ENCODE measurements around the gene FBXO47.
A peak's percentile ranks its signal among the peaks of the same experiment; 100 is the strongest.
"Not testable (repeated sequence)": the region's sequence is repeated elsewhere in the genome, so short reads cannot be mapped to it uniquely, and the experiment has no call there.

The FBXO47 gene

DNA sequence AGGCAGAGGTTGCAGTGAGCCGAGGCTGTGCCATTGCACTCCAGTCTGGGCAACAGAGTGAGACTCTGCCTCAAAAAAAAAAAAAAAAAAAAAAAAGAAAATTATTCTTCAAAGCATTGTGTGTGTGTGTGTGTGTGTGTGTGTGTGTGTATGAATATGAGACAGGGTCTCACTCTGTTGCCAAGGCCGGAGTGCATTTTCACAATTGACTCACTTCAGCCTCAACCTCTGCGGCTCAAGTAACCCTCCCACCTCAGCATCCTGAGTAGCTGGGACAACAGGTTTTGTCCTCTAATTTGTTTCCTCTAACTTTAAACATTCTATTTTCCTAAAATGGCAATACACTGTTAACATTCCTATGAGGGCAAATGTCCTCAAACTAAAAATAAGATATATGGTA, 7.7 kb downstream of the FBXO47 start:
- FAIRE-seq = no peak

GRCh38 chr17:38958756-38959155, 8.4 kb downstream of the FBXO47 start:
- DNase-seq (ENCODE audit: insufficient read length, low spot score) (no peak), FAIRE-seq (peak; percentile 27)
- TF ChIP-seq POLR2A (IDR thresholded peaks at IDR 0.05; ENCODE audit: low read depth, low read length) = no peak

More for the DNA sequence above, 7.7 kb downstream of the FBXO47 start:
- no peak for DNase-seq (ENCODE audit: insufficient read length, low spot score)
- TF ChIP-seq POLR2A (IDR thresholded peaks at IDR 0.05; ENCODE audit: low read depth, low read length) = no peak

- DNase-seq (ENCODE audit: insufficient read length, low spot score) (no peak), FAIRE-seq (no peak)
- TF ChIP-seq POLR2A (IDR thresholded peaks at IDR 0.05; ENCODE audit: low read depth, low read length) = no peak
Observed at GRCh38 chr17:38958326-38958725, 8.9 kb downstream of the FBXO47 start.

DNA sequence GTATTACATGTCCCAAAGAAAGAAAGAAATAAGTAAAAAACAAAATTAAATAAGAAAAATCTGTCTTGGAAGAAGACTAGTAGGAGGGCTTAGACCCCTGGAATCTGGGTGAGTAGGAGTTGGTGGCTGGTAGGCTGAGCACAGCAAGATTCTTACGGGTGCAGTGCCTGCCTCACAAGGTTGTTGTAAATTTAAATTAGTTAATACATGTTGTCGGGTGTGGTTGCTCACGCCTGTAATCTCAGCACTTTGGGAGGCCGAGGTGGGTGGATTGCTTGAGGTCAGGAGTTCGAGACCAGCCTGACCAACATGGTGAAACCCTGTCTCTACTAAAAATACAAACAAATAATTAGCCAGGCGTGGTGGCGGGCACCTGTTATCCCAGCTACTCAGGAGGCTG, 13.4 kb downstream of the FBXO47 start:
- not testable (repeated sequence) for FAIRE-seq

GRCh38 chr17:38947189-38947588, 20.0 kb downstream of the FBXO47 start:
- FAIRE-seq = no peak
- DNase-seq (ENCODE audit: insufficient read length, low spot score) = no peak
- no peak for TF ChIP-seq POLR2A (IDR thresholded peaks at IDR 0.05; ENCODE audit: low read depth, low read length)

More for the DNA sequence above, 13.4 kb downstream of the FBXO47 start:
- DNase-seq (ENCODE audit: insufficient read length, low spot score) = not testable (repeated sequence)

- DNase-seq (ENCODE audit: insufficient read length, low spot score) (no peak), FAIRE-seq (no peak)
- TF ChIP-seq POLR2A (IDR thresholded peaks at IDR 0.05; ENCODE audit: low read depth, low read length) = no peak
Observed at GRCh38 chr17:38943607-38944006, 23.6 kb downstream of the FBXO47 start.

- no peak for FAIRE-seq
- DNase-seq (ENCODE audit: insufficient read length, low spot score) = no peak
- TF ChIP-seq POLR2A (IDR thresholded peaks at IDR 0.05; ENCODE audit: low read depth, low read length) = no peak
Observed at GRCh38 chr17:38942696-38943334, 24.4 kb downstream of the FBXO47 start.

DNA sequence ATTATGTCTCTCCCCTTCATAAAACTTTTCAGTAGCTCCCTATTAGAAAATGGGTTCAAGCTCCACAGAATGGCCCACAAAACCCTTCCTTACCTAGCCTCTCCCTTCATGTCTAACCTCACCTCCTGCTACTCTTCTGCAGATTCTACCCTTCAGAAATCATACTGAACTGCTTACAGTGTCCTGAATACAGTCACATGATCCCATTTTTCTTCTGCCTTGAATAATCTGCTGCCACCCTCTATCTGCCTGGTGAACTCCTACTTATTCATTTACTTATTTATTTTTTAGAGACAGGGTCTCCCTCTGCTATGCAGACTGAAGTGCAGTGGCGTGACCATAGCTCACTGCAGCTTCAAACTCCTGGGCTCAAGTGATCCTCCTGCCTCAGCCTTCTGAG, 26.8 kb downstream of the FBXO47 start:
- no peak for TF ChIP-seq POLR2A (IDR thresholded peaks at IDR 0.05; ENCODE audit: low read depth, low read length)
- FAIRE-seq = no peak
- DNase-seq (ENCODE audit: insufficient read length, low spot score) = no peak

GRCh38 chr17:38939987-38940386, 27.2 kb downstream of the FBXO47 start:
- FAIRE-seq (no peak), DNase-seq (ENCODE audit: insufficient read length, low spot score) (no peak)
- no peak for TF ChIP-seq POLR2A (IDR thresholded peaks at IDR 0.05; ENCODE audit: low read depth, low read length)

- not testable (repeated sequence) for DNase-seq (ENCODE audit: insufficient read length, low spot score); FAIRE-seq
Observed at GRCh38 chr17:38933962-38934361, 33.2 kb downstream of the FBXO47 start.

- DNase-seq (ENCODE audit: insufficient read length, low spot score); FAIRE-seq: not testable (repeated sequence)
Observed at GRCh38 chr17:38930782-38931181, 36.4 kb downstream of the FBXO47 start.

DNA sequence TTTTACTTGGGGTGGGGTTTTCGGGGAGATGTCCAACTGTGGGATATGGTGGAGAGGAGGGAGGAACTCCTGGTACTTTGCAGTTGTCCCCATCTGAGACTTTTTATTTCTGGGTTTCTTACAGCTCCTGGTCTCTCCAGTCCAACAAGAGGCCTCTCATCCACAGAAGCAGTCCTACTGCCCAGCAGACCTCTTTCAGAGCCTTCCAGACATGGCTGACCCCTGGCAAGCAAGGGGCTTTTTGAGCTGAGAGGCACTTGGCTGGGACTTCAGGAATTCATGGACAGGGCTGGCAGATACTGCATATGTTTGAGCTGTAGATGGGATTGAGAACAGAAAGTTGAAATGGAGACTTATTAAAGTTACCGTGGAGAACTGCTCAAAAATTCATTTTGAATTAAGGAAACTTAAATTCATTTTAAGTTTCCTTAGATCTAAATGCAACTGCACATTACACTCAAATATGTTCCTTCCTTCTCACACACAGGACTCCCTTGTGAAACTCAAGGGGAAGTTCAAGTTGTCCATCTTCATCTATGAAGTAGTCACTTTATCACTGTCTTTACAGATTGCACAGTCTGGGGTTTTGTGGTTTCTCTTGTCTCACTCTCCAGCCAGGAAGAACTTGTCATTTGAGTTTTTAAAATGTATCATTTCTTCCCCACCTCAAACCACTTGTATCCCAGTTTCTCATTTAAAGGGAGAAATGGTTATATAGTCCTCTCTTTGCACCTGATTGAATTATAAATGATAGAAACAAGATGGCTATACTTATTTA, 40.7 kb downstream of the FBXO47 start:
- FAIRE-seq (no peak), DNase-seq (ENCODE audit: insufficient read length, low spot score) (no peak)
- no peak for TF ChIP-seq POLR2A (IDR thresholded peaks at IDR 0.05; ENCODE audit: low read depth, low read length)

DNA sequence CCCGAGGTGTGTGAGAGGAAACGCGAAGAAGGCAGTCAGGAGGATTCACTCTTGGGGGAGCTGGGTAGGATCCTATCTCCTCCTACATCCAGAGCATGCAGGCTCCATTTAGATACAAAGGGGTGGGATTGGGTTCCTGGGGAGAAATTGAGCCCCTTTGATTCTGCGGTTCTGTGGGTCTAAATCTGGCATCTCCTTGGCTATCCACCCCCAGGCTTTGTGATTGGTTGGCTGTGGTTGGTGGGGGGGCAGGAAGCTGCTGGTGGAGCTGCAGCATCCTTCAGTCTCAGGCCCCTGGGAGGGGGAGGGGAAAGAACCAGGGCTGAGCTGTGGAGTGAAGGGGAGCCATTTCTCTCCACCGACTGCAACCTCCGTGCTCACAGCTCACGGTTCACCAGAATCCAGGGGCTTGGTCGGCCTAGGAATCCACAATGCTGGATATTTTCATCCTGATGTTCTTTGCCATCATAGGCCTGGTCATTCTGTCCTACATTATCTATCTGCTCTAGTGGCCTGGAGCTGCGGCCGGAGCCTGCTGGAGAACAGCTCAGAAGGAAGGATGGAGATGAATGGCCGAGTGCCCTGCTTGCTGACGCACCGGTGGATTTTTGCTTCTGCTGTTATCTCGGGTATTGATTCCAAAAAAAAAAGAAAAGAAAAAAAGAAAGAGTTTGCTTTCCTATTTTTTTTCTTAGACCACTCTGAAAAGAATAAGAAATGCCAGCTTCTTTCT, 41.8 kb downstream of the FBXO47 start, which contains the start of gene LASP1NB:
Gene LASP1NB (plus strand): TSS at position 352 of the 733 bp plus-strand sequence.
- DNase-seq (ENCODE audit: insufficient read length, low spot score) (no peak), FAIRE-seq (no peak)
- no peak for TF ChIP-seq POLR2A (IDR thresholded peaks at IDR 0.05; ENCODE audit: low read depth, low read length)

- peak; percentile 56 for DNase-seq (ENCODE audit: insufficient read length, low spot score)
- no peak for TF ChIP-seq POLR2A (IDR thresholded peaks at IDR 0.05; ENCODE audit: low read depth, low read length)
- FAIRE-seq = no peak
Observed at GRCh38 chr17:38922538-38923297, 44.5 kb downstream of the FBXO47 start.
